Forelimb muscle (tissue), 1 donor: ENCODE results near the gene KDM4B. TPM values are rescaled to one million over a fixed set of nuclear protein-coding genes. Genes with fewer than 3 reads are reported as not detected.
"Not testable (repeated sequence)": the region's sequence is repeated elsewhere in the genome, so short reads cannot be mapped to it uniquely, and the experiment has no call there.

Source experiments
- DNase-seq: peaks from one replicate; pipeline ENCODE4 v3.0.0-alpha.2; 2013; ENCODE audit warnings: low read depth
- polyA plus RNA-seq: library from polyadenylated mRNA; unstranded; fragments of 120-200 nt; gene quantifications from one replicate; pipeline ENCODE4 v1.2.1, GENCODE V29; 2013; ENCODE audit not compliant: insufficient read length

Gene KDM4B
- 19.8 TPM for polyA plus RNA-seq

GRCh38 chr19:4968462-4969291 is at the start of gene KDM4B:
Gene KDM4B, plus strand, starts transcription at chr19:4969113. Its CDS starts 63,778 bp downstream, at chr19:5032891.
- peak; percentile 95 for DNase-seq

DNA sequence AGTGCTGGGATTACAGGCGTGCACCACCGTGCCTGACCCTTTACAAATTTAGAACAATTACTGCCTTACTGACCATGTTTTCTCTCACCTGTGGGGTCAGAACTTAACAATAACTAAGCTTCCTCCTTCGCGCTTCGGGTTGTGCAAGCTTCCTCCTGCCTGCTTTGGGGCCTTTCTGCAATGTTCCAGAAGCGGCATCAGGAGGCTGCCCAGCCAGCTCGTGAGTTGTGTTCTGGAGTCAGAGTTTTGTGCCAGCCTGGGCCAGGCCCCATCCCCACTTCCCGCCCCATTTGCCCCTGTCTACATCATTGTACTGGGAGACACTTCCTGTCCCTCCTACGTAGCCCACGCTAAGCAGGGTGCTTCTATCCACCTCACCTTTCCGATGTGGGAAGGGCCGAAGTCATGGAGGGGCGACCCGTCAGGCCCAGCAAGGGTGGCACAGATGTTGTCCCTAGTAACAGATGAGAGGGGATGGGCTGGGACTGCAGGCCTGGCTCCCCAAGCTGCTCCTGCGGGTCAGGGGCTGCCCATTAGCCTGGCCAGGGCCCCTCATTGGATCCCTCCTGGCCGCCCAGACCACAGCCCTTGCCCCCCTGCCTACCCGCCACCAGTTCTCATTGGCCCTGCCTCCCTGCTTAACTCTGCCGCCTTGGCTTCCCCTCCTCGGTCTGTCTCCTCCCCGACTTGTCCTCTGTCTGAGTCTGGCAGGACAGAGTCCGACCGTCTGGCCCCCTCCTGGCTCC is 46.2 kb upstream of the KDM4B start:
- no peak for DNase-seq

GRCh38 chr19:4923276-4923747 is 45.6 kb upstream of the KDM4B start:
- no peak for DNase-seq

DNA sequence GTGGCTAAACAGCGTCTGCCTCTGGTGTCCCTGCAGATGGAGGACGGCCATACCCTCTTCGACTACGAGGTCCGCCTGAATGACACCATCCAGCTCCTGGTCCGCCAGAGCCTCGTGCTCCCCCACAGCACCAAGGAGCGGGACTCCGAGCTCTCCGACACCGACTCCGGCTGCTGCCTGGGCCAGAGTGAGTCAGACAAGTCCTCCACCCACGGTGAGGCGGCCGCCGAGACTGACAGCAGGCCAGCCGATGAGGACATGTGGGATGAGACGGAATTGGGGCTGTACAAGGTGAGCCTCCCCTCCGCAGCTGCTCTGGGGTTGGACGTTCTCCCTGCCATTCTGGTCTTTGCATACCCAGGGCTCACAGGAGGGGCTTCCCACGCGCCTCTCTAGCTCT is 39.7 kb upstream of the KDM4B start:
- no peak for DNase-seq

- no peak for DNase-seq
Observed at GRCh38 chr19:4930664-4931063, 38.2 kb upstream of the KDM4B start.

GRCh38 chr19:4932711-4933110 is 36.2 kb upstream of the KDM4B start:
- no peak for DNase-seq

DNA sequence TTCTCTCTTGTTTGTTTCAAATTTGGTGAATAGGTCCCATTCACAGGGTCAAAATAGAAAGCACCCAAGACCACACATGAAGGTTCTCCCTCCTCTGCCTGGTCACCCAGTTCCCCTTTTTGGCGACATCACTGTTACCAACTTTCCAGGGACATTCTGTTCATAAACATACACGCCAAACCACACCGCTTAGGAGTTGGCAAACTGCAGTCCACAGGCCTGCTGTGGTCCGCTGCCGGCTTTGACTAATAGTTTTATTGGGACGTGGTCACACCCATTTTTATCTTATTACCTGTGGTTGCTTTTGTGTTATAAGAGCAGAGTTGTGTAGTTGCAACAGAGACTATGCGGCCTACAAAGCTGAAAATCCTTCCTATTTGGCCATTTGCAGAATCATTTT is 35.4 kb upstream of the KDM4B start:
- DNase-seq = no peak

DNA sequence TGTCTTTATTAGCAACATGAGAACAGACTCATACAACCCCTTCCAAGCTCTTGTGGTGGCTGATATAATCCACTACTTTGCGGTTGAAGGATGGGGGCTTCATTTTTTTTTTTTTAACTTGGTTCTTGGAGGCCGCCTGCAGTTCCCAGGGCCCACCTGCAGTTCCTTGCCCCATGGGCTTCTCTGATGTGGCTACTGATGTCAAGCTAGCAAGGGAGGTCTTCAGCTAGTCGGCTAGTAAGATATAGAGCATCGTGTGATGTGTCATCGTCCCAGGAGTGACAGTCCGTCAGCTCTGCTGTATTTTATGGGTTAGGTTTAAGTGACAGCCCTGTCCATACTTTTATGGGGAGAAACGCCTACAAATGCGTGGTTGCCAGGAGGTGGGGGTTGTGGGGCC is 33.5 kb upstream of the KDM4B start:
- DNase-seq = no peak

DNA sequence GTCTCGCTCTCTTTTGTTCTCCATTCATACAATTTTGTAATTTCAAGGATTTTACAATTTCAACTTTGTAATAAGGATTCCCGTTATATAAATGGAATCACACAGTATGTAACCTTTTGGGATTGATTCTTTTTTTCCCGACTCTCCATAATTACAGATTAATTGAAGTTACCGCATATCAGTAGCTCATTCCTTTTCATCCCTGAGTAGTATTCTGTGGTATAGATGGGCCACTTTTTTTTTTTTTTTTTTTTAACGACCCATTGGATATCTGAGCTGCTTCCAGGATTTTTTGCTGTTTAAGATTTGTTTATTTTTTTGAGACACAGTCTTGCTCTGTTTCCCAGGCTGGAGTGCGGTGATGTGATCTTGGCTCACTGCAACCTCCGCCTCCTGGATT is 31.9 kb upstream of the KDM4B start:
- no peak for DNase-seq

GRCh38 chr19:4938461-4938860 is 30.5 kb upstream of the KDM4B start:
- not testable (repeated sequence) for DNase-seq

GRCh38 chr19:4939466-4939865 is 29.4 kb upstream of the KDM4B start:
- no peak for DNase-seq

DNA sequence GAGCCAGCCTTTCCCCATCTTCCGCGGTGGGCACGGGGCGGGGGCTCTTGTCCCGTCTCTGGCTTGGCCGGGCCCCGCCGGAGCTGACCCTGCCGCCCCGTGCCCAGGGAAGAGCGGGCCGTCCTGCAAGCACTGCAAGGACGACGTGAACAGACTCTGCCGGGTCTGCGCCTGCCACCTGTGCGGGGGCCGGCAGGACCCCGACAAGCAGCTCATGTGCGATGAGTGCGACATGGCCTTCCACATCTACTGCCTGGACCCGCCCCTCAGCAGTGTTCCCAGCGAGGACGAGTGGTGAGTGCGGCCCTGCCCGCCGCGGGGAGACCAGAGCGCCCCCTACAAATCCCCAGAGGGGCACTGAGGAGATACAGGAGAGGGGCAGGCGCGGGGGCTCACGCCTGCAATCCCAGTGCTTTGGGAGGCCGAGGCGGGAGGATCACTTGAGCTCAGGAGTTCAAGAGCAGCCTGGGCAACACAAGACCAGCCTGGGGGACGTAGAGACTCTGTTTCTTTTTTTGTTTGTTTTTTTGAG is 27.2 kb upstream of the KDM4B start:
- not testable (repeated sequence) for DNase-seq

DNA sequence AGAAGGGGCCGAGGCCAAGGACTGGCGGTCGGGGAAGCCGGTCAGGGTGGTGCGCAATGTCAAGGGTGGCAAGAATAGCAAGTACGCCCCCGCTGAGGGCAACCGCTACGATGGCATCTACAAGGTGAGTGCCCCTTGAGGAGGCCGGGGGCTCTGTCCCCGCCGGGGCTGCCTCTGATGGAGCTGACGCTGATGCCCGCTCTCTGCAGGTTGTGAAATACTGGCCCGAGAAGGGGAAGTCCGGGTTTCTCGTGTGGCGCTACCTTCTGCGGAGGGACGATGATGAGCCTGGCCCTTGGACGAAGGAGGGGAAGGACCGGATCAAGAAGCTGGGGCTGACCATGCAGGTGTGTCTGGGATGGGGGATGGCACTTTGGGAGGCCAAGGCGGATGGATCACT is 18.3 kb upstream of the KDM4B start:
- DNase-seq = not testable (repeated sequence)

GRCh38 chr19:4951656-4952055 is 17.3 kb upstream of the KDM4B start:
- no peak for DNase-seq

DNA sequence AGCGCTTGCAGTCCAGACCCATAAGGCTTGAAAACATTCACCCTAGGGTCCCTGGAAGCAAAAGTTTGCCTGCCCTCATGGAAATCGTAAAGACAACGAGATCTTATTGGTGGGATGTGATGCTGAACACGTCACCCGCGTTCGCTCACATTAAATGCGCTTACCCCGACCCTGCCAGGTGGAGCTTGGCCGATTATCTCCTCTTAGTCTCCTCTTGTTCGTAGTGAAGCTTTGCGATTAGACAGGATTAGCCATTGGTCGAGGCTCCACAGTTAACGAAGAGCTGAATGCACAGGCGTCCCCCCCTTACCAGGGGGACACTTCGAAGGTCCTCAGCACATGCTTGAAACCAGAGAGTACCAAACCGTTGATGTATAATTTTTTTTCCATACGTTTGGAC is 16.0 kb upstream of the KDM4B start:
- no peak for DNase-seq

DNA sequence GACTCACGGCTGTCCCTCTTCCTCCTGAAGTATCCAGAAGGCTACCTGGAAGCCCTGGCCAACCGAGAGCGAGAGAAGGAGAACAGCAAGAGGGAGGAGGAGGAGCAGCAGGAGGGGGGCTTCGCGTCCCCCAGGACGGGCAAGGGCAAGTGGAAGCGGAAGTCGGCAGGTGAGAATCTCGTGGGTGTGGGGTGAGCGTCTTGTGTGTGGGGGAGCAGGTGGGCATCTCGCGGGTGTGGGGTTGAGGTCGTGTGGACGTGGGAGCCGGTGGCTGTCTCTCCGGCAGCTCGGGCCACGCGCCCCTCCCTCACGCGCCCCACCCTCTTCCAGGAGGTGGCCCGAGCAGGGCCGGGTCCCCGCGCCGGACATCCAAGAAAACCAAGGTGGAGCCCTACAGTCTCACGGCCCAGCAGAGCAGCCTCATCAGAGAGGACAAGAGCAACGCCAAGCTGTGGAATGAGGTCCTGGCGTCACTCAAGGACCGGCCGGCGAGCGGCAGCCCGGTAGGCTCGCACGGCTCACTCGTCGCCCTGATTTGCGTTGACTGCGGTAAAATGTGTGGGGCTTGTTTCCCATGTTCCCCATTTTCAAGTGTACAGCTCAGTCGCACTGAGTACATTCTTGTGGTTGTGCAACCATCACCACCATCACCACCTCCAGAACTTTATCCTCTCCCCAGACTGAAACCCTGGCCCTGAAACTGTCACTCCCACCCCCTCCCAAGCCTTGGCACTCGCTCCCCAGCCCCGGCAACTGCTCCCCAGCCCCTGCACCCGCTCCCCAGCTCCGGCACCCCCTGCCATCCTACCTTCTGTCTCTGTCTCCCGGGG is 14.4 kb upstream of the KDM4B start:
- not testable (repeated sequence) for DNase-seq

DNA sequence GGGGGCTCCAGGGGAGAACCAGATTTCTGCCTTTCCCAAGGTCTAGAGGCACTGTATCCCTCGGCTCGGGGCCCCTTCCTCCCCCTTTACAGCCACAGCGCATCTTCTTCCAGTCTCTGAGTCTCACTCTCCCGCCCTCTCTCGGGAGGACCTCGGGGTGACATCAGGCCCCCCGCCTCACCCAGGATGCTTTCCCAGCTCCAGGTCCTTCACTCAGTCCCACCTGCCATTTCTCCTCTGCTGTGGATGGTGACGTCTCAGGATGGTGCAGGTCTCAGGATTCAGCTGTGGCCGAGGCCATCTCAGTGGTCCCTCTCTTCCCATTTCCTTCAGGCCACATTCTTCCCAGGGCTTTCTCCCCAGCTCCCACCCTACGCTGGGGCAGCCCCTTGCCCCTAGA is 13.6 kb upstream of the KDM4B start:
- DNase-seq = no peak

DNA sequence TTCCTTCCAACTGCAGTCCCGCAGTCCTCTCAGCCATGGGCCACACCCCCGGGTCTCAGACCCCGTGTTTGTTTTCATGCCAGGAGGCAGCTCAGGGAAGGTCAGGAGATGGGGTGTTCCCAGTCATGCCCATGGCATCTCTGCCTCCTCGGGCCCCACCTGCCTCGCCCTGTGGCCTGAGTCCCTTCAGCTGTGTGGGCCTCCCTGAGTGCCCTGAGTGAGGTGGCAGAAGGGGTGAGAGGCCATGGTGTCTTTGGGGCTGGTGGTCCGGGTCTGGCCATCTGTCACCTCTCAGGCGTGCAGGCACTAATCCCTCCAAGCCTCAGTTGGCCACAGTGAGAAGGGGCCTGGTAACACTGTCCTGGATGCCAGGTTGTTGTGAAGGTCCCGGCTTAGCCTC is 10.9 kb upstream of the KDM4B start:
- DNase-seq = no peak

GRCh38 chr19:4962085-4962619 is 6.8 kb upstream of the KDM4B start:
- no peak for DNase-seq

DNA sequence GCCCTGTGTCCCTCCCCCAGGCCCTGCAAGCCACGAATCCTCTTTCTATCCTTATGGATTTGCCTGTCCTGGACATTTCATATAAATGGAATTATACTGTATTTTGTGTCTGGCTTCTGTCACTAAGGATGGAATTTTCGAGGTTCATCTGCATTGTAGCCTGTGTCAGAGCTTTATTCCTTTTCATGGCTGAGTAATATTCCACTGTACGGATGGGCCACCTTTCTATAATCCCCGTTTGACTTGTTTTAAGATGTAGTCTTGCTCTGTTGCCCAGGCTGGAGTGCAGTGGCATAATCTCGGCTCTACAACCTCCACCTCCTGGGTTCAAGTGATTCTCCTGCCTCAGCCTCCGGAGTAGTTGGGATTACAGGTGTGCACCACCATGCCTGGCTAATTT is 3.9 kb upstream of the KDM4B start:
- no peak for DNase-seq

DNA sequence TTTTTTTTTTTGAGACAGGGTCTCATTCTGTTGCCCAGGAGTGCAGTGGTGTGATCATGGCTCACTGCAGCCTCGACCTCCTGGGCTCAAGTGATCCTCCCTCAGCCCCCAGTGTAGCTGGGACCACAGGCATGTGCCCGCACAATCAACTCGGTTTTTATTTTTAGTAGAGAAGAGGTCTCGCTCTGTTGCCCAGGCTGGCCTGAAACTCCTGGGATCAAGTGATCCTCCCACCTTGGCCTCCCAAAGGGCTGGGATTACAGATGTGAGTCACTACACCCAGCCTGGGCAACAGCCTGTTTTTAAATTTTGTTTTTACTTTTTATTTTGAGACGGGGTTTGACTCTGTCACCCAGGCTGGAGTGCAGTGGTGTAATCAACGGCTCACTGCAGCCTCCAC is 2.3 kb upstream of the KDM4B start:
- DNase-seq = no peak
